H1 (cell line): ENCODE measurements around the gene GPRASP2.

Source experiments
- EZH2 ChIP-seq: fragments of 200-600 bp; sonication (generic); IDR thresholded peaks from 2 replicates; pipeline ENCODE4 v1.7.1; 2012; ENCODE audit warnings: low read depth, mild to moderate bottlenecking, moderate library complexity, low read length, inconsistent platforms; ENCODE audit not compliant: severe bottlenecking
- ZNF274 ChIP-seq: IDR thresholded peaks from 2 replicates; pipeline ENCODE4 v1.7.0; 2012; ENCODE audit warnings: low read length, borderline replicate concordance; ENCODE audit errors: extremely low read depth
- TF ChIP-seq, protein P1 (sequence below), 3 experiments: IDR thresholded peaks; 1 replicate in 2 of 3; 2 replicates in 1 of 3; pipeline versions ENCODE4 v1.5.1 to v1.6.1; 2011; ENCODE audit warnings: low read length in 3 of 3, mild to moderate bottlenecking in 3 of 3, inconsistent platforms in 2 of 3, low read depth in 1 of 3, moderate library complexity in 1 of 3; ENCODE audit not compliant: insufficient read depth in 1 of 3; ENCODE audit errors: control extremely low read depth in 1 of 3

GRCh38 chrX:102744307-102744706, 32.1 kb downstream of the GPRASP2 start:
- TF ChIP-seq EZH2, result no peak
- TF ChIP-seq, protein P1, sequence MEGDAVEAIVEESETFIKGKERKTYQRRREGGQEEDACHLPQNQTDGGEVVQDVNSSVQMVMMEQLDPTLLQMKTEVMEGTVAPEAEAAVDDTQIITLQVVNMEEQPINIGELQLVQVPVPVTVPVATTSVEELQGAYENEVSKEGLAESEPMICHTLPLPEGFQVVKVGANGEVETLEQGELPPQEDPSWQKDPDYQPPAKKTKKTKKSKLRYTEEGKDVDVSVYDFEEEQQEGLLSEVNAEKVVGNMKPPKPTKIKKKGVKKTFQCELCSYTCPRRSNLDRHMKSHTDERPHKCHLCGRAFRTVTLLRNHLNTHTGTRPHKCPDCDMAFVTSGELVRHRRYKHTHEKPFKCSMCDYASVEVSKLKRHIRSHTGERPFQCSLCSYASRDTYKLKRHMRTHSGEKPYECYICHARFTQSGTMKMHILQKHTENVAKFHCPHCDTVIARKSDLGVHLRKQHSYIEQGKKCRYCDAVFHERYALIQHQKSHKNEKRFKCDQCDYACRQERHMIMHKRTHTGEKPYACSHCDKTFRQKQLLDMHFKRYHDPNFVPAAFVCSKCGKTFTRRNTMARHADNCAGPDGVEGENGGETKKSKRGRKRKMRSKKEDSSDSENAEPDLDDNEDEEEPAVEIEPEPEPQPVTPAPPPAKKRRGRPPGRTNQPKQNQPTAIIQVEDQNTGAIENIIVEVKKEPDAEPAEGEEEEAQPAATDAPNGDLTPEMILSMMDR (IDR thresholded peaks at IDR 0.05; ENCODE audit: control extremely low read depth in 1 of 3, insufficient read depth in 1 of 3, low read depth in 1 of 3, low read length in 3 of 3), result no peak
- no peak for TF ChIP-seq ZNF274
